Testis (tissue), 2 donors: Measurements from ENCODE around the gene ADAM12.

Experiments
- POLR2A ChIP-seq: fragments of 450-650 bp; IDR thresholded peaks from one replicate; pipeline ENCODE4 v1.6.1; 2017; ENCODE audit warnings: antibody characterized with exemption, mild to moderate bottlenecking, moderate library complexity
- TF ChIP-seq, protein P1 (sequence below), 3 experiments: fragments of 450-650 bp in 2 of 3; fragments of 200-600 bp in 1 of 3; sonication (generic) in 1 of 3; IDR thresholded peaks; one replicate each; pipeline ENCODE4 v1.5.1; 2016 to 2019; ENCODE audit warnings: antibody characterized with exemption in 3 of 3, mild to moderate bottlenecking in 2 of 3, moderate library complexity in 1 of 3

DNA sequence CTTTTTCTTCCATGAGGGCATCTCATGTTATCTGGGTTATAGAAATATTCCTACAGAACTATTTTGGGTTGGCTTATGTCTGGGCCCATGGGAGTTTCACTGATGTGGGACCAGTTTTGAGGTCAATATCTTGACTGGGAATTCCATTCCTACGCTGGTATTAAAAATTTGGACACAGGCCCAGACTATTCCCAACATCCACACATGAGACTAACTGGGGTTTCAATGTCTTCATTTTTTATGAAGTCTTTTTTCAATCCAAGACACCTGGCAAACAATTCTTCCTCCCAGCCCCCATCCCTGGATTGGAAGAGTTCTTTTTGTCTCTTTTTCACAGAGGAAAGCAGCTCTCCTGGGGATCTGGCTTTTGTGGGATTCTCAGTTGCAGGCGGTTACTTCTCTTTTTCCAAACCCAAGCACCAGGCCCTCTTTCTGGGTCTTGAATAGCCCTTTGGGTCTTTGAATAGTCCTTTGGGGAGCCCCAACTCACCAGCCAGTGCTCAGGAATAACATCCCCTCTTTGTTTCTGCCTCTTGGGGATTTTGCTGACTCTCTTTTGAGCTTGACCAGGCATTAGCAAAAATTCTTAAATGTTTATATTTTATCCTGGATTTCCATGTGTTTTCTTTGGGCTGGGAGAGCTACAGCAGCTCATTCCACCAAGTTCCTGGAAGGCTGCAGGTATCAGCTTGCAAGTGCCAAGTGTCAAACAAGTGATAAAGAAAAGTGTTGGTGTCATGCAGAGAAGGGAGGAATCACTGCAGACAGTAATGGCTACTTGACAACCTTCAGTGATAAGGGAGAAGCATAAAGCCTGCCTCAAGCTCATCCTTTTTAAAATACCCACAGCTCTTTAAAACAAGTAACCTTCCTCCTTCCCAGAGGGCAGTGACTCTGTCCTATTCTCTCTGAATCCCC lies 234.3 kb downstream of the ADAM12 start:
- TF ChIP-seq, protein P1, sequence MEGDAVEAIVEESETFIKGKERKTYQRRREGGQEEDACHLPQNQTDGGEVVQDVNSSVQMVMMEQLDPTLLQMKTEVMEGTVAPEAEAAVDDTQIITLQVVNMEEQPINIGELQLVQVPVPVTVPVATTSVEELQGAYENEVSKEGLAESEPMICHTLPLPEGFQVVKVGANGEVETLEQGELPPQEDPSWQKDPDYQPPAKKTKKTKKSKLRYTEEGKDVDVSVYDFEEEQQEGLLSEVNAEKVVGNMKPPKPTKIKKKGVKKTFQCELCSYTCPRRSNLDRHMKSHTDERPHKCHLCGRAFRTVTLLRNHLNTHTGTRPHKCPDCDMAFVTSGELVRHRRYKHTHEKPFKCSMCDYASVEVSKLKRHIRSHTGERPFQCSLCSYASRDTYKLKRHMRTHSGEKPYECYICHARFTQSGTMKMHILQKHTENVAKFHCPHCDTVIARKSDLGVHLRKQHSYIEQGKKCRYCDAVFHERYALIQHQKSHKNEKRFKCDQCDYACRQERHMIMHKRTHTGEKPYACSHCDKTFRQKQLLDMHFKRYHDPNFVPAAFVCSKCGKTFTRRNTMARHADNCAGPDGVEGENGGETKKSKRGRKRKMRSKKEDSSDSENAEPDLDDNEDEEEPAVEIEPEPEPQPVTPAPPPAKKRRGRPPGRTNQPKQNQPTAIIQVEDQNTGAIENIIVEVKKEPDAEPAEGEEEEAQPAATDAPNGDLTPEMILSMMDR (IDR thresholded peaks at IDR 0.05), result no peak
- no peak for TF ChIP-seq POLR2A
